Fibroblast of villous mesenchyme (primary cell): ENCODE data around the gene TRAF2. TPM values are rescaled to one million over a fixed set of nuclear protein-coding genes. Genes with fewer than 3 reads are reported as not detected.
A peak's percentile ranks its signal among the peaks of the same experiment; 100 is the strongest.

Experiments used
- DNase-seq: peaks from one replicate; pipeline ENCODE4 v3.0.0-alpha.2; 2010; ENCODE audit warnings: low read depth
- H3K4me3 ChIP-seq: 2 replicates; pipeline ENCODE4 v1.5.1; 2011; ENCODE audit warnings: low read depth, mild to moderate bottlenecking, low read length
- CTCF ChIP-seq: IDR thresholded peaks from 2 replicates; pipeline ENCODE4 v1.5.1; 2012; ENCODE audit warnings: low read depth, mild to moderate bottlenecking, low read length; ENCODE audit not compliant: insufficient read depth
- total RNA-seq: library from RNA; depleted of rRNA; stranded (reverse); fragments of >200 nt; gene quantifications from 2 replicates; pipeline ENCODE4 v1.2.3, GENCODE V29; 2012

The TRAF2 gene
- total RNA-seq, 1 donor: 16.8 TPM

GRCh38 chr9:136927343-136928271, 41.3 kb downstream of the TRAF2 start:
- DNase-seq: peak; percentile 58
- no peak overlapping the region for H3K4me3 ChIP-seq
- no peak for TF ChIP-seq CTCF

GRCh38 chr9:136928591-136928990, 42.3 kb downstream of the TRAF2 start:
- H3K4me3 ChIP-seq: no peak overlapping the region
- DNase-seq: no peak
- no peak for TF ChIP-seq CTCF

GRCh38 chr9:136930014-136930413, 43.7 kb downstream of the TRAF2 start:
- no peak for TF ChIP-seq CTCF
- H3K4me3 ChIP-seq: no peak overlapping the region
- no peak for DNase-seq

DNA sequence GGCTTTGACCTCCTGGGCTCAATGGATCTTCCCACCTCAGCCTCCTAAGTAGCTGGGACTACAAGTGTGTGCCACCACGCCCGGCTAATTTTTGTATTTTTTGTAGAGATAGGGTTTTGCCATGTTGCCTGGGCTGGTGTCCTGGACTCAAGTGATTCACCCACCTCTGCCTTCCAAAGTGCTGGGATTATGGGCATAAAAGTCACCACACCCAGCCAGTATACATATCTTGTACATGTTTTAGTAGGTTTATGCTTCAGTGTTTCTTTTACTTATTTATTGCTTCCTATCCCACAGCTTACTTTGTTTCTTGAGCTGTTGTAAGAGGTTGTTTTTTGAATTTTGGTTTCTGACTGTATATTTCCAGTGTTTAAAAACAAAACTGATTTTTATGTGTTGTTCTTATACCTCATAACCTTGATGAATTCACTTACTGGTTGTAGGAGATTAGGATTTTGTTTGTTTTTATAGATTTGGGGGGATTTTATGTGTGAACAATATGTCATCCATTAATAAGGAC, 45.4 kb downstream of the TRAF2 start:
- no peak overlapping the region for H3K4me3 ChIP-seq
- no peak for TF ChIP-seq CTCF
- DNase-seq: no peak

DNA sequence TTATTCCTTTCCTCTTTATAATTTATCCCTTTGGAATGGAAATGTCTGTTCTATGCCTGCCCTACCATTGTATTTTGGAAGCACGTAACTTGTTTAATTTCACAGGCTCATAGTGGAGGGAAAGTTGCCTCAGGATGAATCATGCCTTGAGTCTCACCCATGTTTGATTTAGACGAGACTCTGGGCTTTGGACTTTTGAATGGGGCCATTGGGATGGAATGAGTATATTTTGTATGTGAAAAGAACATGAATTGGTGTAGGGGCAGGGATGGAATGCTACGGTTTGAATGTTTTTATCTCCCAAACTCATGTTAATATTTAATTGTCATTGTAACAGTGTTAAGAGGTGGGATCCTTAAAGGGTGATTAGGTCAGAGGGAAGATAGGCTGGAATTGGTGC, 48.0 kb downstream of the TRAF2 start:
- TF ChIP-seq CTCF: no peak
- no peak for DNase-seq
- H3K4me3 ChIP-seq: no peak overlapping the region

GRCh38 chr9:136935651-136936050, 49.3 kb downstream of the TRAF2 start:
- TF ChIP-seq CTCF: no peak
- H3K4me3 ChIP-seq: no peak overlapping the region
- peak; percentile 38 for DNase-seq
